DND-41 (cell line): Measurements from ENCODE around the gene NT5C3A.

Experiments used
- ATAC-seq: fragments of 200-7000 bp; cut with Tn5 transposase; 3 replicates; pipeline ENCODE4 v1.9.1; 2021; ENCODE audit warnings: low read depth; ENCODE audit not compliant: insufficient read depth
- DNase-seq: peaks from one replicate; pipeline ENCODE4 v3.0.0-alpha.2; 2020
- H2AFZ ChIP-seq: 2 replicates; pipeline ENCODE4 v1.6.0; 2012; ENCODE audit warnings: low read depth, low read length
- H3K27ac ChIP-seq: 2 replicates; pipeline ENCODE4 v1.5.1; 2012; ENCODE audit warnings: low read length, inconsistent platforms
- H3K27me3 ChIP-seq: fragments of 200-600 bp; sonication (generic); 2 replicates; pipeline ENCODE4 v1.6.0; 2012; ENCODE audit warnings: low read length, mild to moderate bottlenecking, inconsistent platforms; ENCODE audit not compliant: insufficient read depth, poor library complexity
- H3K36me3 ChIP-seq: 2 replicates; pipeline ENCODE4 v1.5.1; 2012; ENCODE audit warnings: low read length, inconsistent platforms; ENCODE audit not compliant: insufficient read depth
- H3K4me1 ChIP-seq: 2 replicates; pipeline ENCODE4 v1.5.1; 2012; ENCODE audit warnings: mild to moderate bottlenecking, low read length; ENCODE audit not compliant: insufficient read depth
- H3K4me2 ChIP-seq: 2 replicates; pipeline ENCODE4 v1.6.0; 2012; ENCODE audit warnings: mild to moderate bottlenecking, moderate library complexity, low read length, inconsistent platforms; ENCODE audit not compliant: insufficient read depth
- H3K4me3 ChIP-seq, 2 experiments: fragments of 200-600 bp in 1 of 2; shearing (Covaris generic) in 1 of 2; 2 replicates each; pipeline ENCODE4 v1.5.1; 2012 to 2016; ENCODE audit warnings: inconsistent platforms in 2 of 2, low read length in 2 of 2, mild to moderate bottlenecking in 2 of 2, low read depth in 1 of 2, moderate library complexity in 1 of 2
- H3K79me2 ChIP-seq: 2 replicates; pipeline ENCODE4 v1.6.0; 2012; ENCODE audit warnings: low read length, inconsistent platforms; ENCODE audit not compliant: insufficient read depth
- H3K9ac ChIP-seq: 2 replicates; pipeline ENCODE4 v1.6.0; 2012; ENCODE audit warnings: low read depth, mild to moderate bottlenecking, inconsistent platforms, low read length, moderate library complexity
- H3K9me3 ChIP-seq: 2 replicates; pipeline ENCODE4 v1.5.1; 2012; ENCODE audit warnings: low read length, moderate library complexity, mild to moderate bottlenecking, inconsistent platforms; ENCODE audit not compliant: insufficient read depth, severe bottlenecking
- H4K20me1 ChIP-seq: 2 replicates; pipeline ENCODE4 v1.6.0; 2012; ENCODE audit warnings: low read length; ENCODE audit not compliant: insufficient read depth
- EZH2 ChIP-seq: IDR thresholded peaks from 3 replicates; pipeline ENCODE4 v1.6.1; 2012; ENCODE audit warnings: borderline replicate concordance, low read depth, mild to moderate bottlenecking, moderate library complexity, low read length, inconsistent platforms; ENCODE audit not compliant: severe bottlenecking
- TF ChIP-seq, protein P1 (sequence below): IDR thresholded peaks from 2 replicates; pipeline ENCODE4 v1.5.1; 2012; ENCODE audit warnings: borderline replicate concordance, low read length, moderate library complexity, mild to moderate bottlenecking; ENCODE audit not compliant: poor library complexity, severe bottlenecking; ENCODE audit errors: extremely low read depth

Gene NT5C3A

DNA sequence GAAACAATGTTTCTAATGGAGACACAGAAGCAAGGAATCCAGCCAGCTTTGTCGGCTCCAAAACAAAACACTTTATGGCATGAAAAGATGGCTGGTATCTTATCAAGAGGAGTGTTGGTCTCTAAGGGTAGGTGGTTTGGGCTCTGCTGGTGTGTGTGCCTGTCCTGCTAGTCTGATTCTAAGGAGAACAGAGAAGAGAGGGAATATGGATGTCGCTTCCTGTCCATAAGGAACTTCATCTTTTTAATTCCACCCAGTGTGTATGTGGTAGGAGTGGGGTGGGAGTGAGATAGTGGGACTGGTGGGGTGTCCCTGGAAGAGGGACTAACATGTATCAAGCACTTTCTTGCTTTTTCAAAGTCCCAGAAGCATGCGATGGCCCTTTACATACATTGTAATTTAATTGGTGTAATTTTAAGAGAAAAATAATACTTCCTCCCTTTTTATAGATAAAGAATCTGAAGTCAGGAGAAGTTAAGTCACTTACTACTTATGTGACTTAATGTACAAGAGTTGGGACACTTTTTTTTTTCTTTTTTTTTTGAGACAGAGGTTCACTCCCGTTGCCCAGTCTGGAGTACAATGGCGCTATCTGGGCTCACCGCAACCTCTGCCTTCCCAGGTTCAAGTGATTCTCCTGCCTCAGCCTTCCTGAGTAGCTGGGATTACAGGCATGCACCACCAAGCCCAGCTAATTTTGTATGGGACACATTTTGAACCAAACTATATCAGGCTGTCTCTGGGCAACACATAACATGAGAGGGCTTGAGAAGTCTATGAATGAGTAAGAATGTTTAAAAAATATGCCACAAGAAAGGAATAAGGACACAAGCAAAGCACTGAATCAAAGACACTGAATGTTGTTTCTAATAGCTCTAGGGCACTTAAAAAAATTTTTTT, 18.8 kb downstream of the NT5C3A start:
- DNase-seq (no peak), ATAC-seq (no peak)
- no peak overlapping the region for H3K27ac ChIP-seq
- no peak overlapping the region for H3K4me2 ChIP-seq
- no peaks in the 10 kb centered on the region; the same call in 1 of the 2 replicates for H3K36me3 ChIP-seq
- H4K20me1 ChIP-seq: peaks cover 67% of the 10 kb centered on the region
- no peak overlapping the region for H2AFZ ChIP-seq
- H3K9me3 ChIP-seq: no peaks in the 10 kb centered on the region
- TF ChIP-seq, protein P1, sequence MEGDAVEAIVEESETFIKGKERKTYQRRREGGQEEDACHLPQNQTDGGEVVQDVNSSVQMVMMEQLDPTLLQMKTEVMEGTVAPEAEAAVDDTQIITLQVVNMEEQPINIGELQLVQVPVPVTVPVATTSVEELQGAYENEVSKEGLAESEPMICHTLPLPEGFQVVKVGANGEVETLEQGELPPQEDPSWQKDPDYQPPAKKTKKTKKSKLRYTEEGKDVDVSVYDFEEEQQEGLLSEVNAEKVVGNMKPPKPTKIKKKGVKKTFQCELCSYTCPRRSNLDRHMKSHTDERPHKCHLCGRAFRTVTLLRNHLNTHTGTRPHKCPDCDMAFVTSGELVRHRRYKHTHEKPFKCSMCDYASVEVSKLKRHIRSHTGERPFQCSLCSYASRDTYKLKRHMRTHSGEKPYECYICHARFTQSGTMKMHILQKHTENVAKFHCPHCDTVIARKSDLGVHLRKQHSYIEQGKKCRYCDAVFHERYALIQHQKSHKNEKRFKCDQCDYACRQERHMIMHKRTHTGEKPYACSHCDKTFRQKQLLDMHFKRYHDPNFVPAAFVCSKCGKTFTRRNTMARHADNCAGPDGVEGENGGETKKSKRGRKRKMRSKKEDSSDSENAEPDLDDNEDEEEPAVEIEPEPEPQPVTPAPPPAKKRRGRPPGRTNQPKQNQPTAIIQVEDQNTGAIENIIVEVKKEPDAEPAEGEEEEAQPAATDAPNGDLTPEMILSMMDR: no peak
- TF ChIP-seq EZH2: no peak
- no peaks in the 10 kb centered on the region for H3K27me3 ChIP-seq
- no peak overlapping the region for H3K9ac ChIP-seq
- peaks cover 100% of the 10 kb centered on the region for H3K79me2 ChIP-seq
- no peak overlapping the region for H3K4me3 ChIP-seq
- H3K4me1 ChIP-seq: peaks cover 25% of the 10 kb centered on the region

DNA sequence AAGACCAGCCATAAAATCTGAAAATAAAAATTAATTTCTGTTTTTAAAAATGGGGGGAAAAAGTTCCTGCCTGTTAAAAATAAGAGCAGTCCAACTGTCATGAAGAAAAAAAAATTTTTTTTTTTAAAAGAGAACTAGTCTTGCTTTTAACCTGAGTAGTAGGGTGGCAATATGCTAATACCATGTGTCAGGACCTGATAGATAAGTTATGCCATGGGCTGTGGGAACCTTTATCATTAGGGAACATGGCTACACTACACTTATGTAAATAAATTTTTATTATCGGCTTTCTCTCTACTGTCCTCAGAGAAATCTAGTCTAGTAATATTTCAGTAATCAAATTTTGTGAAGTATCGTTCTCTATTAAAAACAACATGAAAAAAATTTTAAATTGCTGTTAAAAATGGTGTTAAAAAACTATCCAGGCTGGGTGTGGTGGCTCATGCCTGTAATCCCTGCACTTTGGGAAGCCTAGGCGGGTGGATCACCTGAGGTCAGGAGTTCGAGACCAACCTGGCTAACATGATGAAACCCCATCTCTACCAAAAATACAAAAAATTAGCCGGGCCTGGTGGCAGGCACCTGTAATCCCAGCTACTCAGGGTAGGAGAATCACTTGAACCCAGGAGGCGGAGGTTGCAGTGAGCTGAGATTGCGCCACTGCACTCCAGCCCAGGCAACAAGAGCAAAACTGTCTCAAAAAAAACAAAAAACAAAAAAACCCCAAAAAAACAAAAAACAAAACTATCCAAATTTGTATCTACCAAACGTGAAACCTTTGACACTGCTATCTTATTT, 20.7 kb downstream of the NT5C3A start:
- no peak overlapping the region for H3K4me2 ChIP-seq
- H3K27me3 ChIP-seq: no peaks in the 10 kb centered on the region
- ATAC-seq (no peak), DNase-seq (no peak)
- H3K27ac ChIP-seq: no peak overlapping the region
- peaks cover 28% of the 10 kb centered on the region for H3K4me1 ChIP-seq
- H3K9me3 ChIP-seq: no peaks in the 10 kb centered on the region
- no peaks in the 10 kb centered on the region; the same call in 1 of the 2 replicates for H3K36me3 ChIP-seq
- no peak overlapping the region for H3K9ac ChIP-seq
- no peak overlapping the region for H2AFZ ChIP-seq
- peaks cover 57% of the 10 kb centered on the region for H4K20me1 ChIP-seq
- no peak overlapping the region for H3K4me3 ChIP-seq
- H3K79me2 ChIP-seq: peaks cover 100% of the 10 kb centered on the region
- TF ChIP-seq EZH2: no peak
- TF ChIP-seq, protein P1: no peak

DNA sequence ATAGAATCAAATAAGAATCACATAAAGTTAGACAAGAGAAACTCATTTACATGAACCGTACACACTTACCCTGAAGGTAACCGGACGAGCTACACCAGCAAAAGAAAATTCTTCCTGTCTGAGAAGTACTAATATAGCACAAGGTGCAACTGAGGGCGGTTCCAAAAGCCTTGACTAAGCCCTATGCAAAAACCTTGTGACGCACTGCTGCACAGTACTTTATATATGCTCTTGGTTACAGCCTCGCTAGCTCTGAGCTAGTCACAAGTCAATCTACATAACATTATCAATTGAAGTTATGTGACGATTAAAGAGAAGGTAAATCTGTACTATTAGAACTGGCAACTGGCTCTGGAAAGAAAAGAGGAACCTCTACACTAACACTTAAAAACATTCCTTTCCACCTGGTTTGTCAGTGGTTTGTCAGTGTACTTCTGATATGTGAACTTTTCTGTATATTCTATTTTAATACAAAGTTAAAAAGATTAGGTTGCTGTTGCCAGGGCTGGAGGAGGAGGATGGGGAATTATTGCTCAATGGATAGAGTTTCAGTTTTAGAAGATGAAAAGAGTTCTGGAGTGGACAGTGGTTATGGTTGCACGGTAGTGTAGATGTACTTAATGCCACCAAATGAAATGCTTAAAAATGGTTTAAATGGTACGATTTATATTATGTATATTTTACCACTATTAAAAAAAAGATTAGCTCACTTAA, 21.6 kb downstream of the NT5C3A start:
- Histone ChIP-seq H3K27me3 (no peaks in the 10 kb centered on the region), H3K9ac (peak overlapping the region; percentile 32; the same call in 1 of the 2 replicates), H4K20me1 (peaks cover 54% of the 10 kb centered on the region), H3K4me2 (peak overlapping the region; percentile 68; the same call in 1 of the 2 replicates), H3K36me3 (no peaks in the 10 kb centered on the region; the same call in 1 of the 2 replicates), H3K4me3 (no peak overlapping the region; a peak in 1 of 4 replicates), H3K9me3 (no peaks in the 10 kb centered on the region), H3K27ac (peak overlapping the region; percentile 2; the same call in 1 of the 2 replicates), H2AFZ (no peak overlapping the region), H3K4me1 (peaks cover 28% of the 10 kb centered on the region), H3K79me2 (peaks cover 100% of the 10 kb centered on the region)
- TF ChIP-seq, protein P1: no peak
- TF ChIP-seq EZH2: no peak
- DNase-seq: no peak
- ATAC-seq: peak; percentile 52
